Measurements from ENCODE around the gene ST6GALNAC2. TPM values are rescaled to one million over a fixed set of nuclear protein-coding genes. Genes with fewer than 3 reads are reported as not detected.

The ST6GALNAC2 gene
- total RNA-seq, 1 donor: 0.63 TPM

DNA sequence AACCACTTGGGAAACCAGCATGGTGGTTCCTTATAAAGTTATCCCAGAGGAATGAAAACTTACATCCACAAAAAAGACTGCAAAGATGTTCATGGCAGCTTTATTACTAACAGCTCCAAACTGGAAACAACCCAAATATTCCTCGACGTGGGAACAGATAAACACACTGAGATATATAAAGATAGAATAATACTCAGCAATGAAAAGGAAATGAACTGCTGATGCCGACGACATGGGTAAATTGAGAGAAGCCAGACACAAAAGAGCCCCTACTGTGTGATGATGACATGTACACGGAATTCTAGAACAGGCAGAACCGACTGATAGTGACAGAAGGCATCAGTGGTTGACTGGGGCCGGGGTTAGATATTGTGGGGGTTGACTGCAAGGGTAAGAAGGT lies 36.1 kb downstream of the ST6GALNAC2 start:
- no peak overlapping the region for H3K4me3 ChIP-seq (ENCODE audit: low read depth, low read length)
- no peak for TF ChIP-seq CTCF (IDR thresholded peaks at IDR 0.05; ENCODE audit: insufficient read depth, low read length)
- DNase-seq (ENCODE audit: low read depth): no peak

GRCh38 chr17:76549215-76549518 lies 36.5 kb downstream of the ST6GALNAC2 start:
- H3K4me3 ChIP-seq (ENCODE audit: low read depth, low read length): no peak overlapping the region
- DNase-seq (ENCODE audit: low read depth): no peak
- no peak for TF ChIP-seq CTCF (IDR thresholded peaks at IDR 0.05; ENCODE audit: insufficient read depth, low read length)

GRCh38 chr17:76548378-76549214 lies 37.1 kb downstream of the ST6GALNAC2 start:
- TF ChIP-seq CTCF (IDR thresholded peaks at IDR 0.05; ENCODE audit: insufficient read depth, low read length): no peak
- H3K4me3 ChIP-seq (ENCODE audit: low read depth, low read length): no peak overlapping the region
- DNase-seq (ENCODE audit: low read depth): no peak

DNA sequence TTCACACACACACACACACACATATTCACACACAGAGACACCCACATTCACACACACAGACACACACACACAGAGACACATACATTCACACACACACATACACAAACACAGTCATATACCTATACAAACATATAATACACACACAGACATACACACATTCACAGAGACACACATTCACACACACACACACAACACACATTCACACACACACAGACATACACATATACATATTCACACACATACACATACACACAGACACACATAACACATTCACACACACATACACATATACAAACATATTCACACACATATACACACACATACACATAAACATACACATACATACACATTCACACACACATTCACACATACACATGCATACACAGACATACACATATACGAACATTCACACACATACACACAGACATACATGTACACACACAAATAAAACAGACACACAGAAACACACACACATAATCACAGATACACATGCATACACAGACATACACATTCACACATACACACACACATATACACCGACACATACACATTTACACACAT lies 37.9 kb downstream of the ST6GALNAC2 start:
- DNase-seq (ENCODE audit: low read depth): no peak
- no peak for TF ChIP-seq CTCF (IDR thresholded peaks at IDR 0.05; ENCODE audit: insufficient read depth, low read length)
- H3K4me3 ChIP-seq (ENCODE audit: low read depth, low read length): no peak overlapping the region

- DNase-seq (ENCODE audit: low read depth): peak; percentile 79
- no peak overlapping the region for H3K4me3 ChIP-seq (ENCODE audit: low read depth, low read length)
- TF ChIP-seq CTCF (IDR thresholded peaks at IDR 0.05; ENCODE audit: insufficient read depth, low read length): peak; percentile 74
Measured at GRCh38 chr17:76547183-76547641, 38.4 kb downstream of the ST6GALNAC2 start.

- no peak for TF ChIP-seq CTCF (IDR thresholded peaks at IDR 0.05; ENCODE audit: insufficient read depth, low read length)
- DNase-seq (ENCODE audit: low read depth): peak; percentile 91
- no peak overlapping the region for H3K4me3 ChIP-seq (ENCODE audit: low read depth, low read length)
Measured at GRCh38 chr17:76546556-76547182, 39.0 kb downstream of the ST6GALNAC2 start.

Measured in fibroblast of the aortic adventitia (primary cell).